WTC11 (cell line): ENCODE measurements around the gene KSR1. TPM values are rescaled to one million over a fixed set of nuclear protein-coding genes. Genes with fewer than 3 reads are reported as not detected.
"Not testable (repeated sequence)": the region's sequence is repeated elsewhere in the genome, so short reads cannot be mapped to it uniquely, and the experiment has no call there.

Source experiments
- ATAC-seq: fragments of 200-7000 bp; cut with Tn5 transposase; 2 replicates; pipeline ENCODE4 v1.10.0; 2021; ENCODE audit warnings: mild to moderate bottlenecking, moderate library complexity
- CTCF ChIA-PET: fragments of 300-600 bp; sonication (Branson Sonifier 250); formaldehyde crosslinking; loops from one replicate; lab custom pipeline; 2021; ENCODE audit warnings: antibody characterized with exemption; lab: Charles Lee
- POLR2A ChIA-PET: fragments of 350-600 bp; sonication (Branson Sonifier 250); formaldehyde crosslinking; loops from one replicate; lab custom pipeline; 2021; ENCODE audit warnings: antibody characterized with exemption; lab: Charles Lee
- DNase-seq: peaks from one replicate; pipeline ENCODE4 v3.0.0; 2021; ENCODE audit warnings: low spot score
- H3K27ac Mint-ChIP-seq: 2 replicates; pipeline ENCODE4 v1.8.0; 2021; ENCODE audit warnings: mixed read lengths
- H3K27me3 Mint-ChIP-seq: 2 replicates; pipeline ENCODE4 v1.8.0; 2021; ENCODE audit warnings: low read depth, mild to moderate bottlenecking, moderate library complexity, mixed read lengths
- H3K36me3 Mint-ChIP-seq: 2 replicates; pipeline ENCODE4 v1.8.0; 2021; ENCODE audit warnings: mixed read lengths
- H3K4me1 Mint-ChIP-seq: 2 replicates; pipeline ENCODE4 v1.8.0; 2022; ENCODE audit warnings: mixed read lengths
- H3K4me3 Mint-ChIP-seq: 2 replicates; pipeline ENCODE4 v1.8.0; 2021; ENCODE audit warnings: mild to moderate bottlenecking, moderate library complexity, mixed read lengths
- H3K9me3 Mint-ChIP-seq: 2 replicates; pipeline ENCODE4 v1.8.0; 2021; ENCODE audit warnings: mixed read lengths
- CDX4 ChIP-seq: fragments of 250-450 bp; sonication (Bioruptor Pico); IDR thresholded peaks from 2 replicates; pipeline ENCODE4 v1.9.0; 2021; ENCODE audit warnings: moderate library complexity, mild to moderate bottlenecking, inconsistent platforms, borderline replicate concordance
- CTCF ChIP-seq: fragments of 200-600 bp; IDR thresholded peaks from 2 replicates; pipeline ENCODE4 v1.8.0; 2022; ENCODE audit warnings: antibody characterized with exemption
- ERG ChIP-seq: fragments of 250-450 bp; sonication (Bioruptor Pico); IDR thresholded peaks from 2 replicates; pipeline ENCODE4 v1.8.0; 2021; ENCODE audit warnings: mild to moderate bottlenecking
- JUN ChIP-seq: sonication (generic); formaldehyde crosslinking; IDR thresholded peaks from 2 replicates; pipeline ENCODE4 v1.8.0; 2023; ENCODE audit warnings: mild to moderate bottlenecking, missing genetic modification reagents
- MLX ChIP-seq: sonication (generic); formaldehyde crosslinking; IDR thresholded peaks from 2 replicates; pipeline ENCODE4 v1.8.1; 2023; ENCODE audit warnings: mild to moderate bottlenecking, missing genetic modification reagents, moderate library complexity
- MXD4 ChIP-seq: fragments of 250-450 bp; sonication (Bioruptor Pico); IDR thresholded peaks from 2 replicates; pipeline ENCODE4 v1.8.0; 2021; ENCODE audit warnings: mild to moderate bottlenecking, moderate library complexity, borderline replicate concordance
- NFE2L1 ChIP-seq: sonication (generic); formaldehyde crosslinking; IDR thresholded peaks from 2 replicates; pipeline ENCODE4 v1.8.1; 2023; ENCODE audit warnings: missing genetic modification reagents
- NR2C2 ChIP-seq: sonication (generic); formaldehyde crosslinking; IDR thresholded peaks from 2 replicates; pipeline ENCODE4 v1.8.0; 2022; ENCODE audit warnings: mild to moderate bottlenecking, missing genetic modification reagents
- NR3C1 ChIP-seq: sonication (generic); formaldehyde crosslinking; conservative IDR thresholded peaks from 2 replicates; pipeline ENCODE4 v1.8.1; 2023; ENCODE audit warnings: low read depth, mild to moderate bottlenecking, missing genetic modification reagents
- PREB ChIP-seq: sonication (generic); formaldehyde crosslinking; IDR thresholded peaks from 2 replicates; pipeline ENCODE4 v1.8.1; 2022; ENCODE audit warnings: mild to moderate bottlenecking, missing genetic modification reagents, moderate library complexity, borderline replicate concordance
- SMAD4 ChIP-seq: sonication (generic); formaldehyde crosslinking; IDR thresholded peaks from 2 replicates; pipeline ENCODE4 v1.8.0; 2022; ENCODE audit warnings: mild to moderate bottlenecking, missing genetic modification reagents
- SP1 ChIP-seq: sonication (generic); formaldehyde crosslinking; conservative IDR thresholded peaks from 2 replicates; pipeline ENCODE4 v1.8.1; 2022; ENCODE audit warnings: missing genetic modification reagents
- STAT6 ChIP-seq: sonication (generic); formaldehyde crosslinking; conservative IDR thresholded peaks from 2 replicates; pipeline ENCODE4 v1.8.1; 2023; ENCODE audit warnings: mild to moderate bottlenecking, low read depth, missing genetic modification reagents, moderate library complexity
- TEAD4 ChIP-seq: sonication (generic); formaldehyde crosslinking; IDR thresholded peaks from 2 replicates; pipeline ENCODE4 v1.8.0; 2022; ENCODE audit warnings: mild to moderate bottlenecking, missing genetic modification reagents
- ZNF281 ChIP-seq: sonication (generic); formaldehyde crosslinking; IDR thresholded peaks from 2 replicates; pipeline ENCODE4 v1.8.0; 2023; ENCODE audit warnings: mild to moderate bottlenecking, missing genetic modification reagents
- ZNF671 ChIP-seq: fragments of 250-450 bp; sonication (Bioruptor Pico); IDR thresholded peaks from 2 replicates; pipeline ENCODE4 v1.8.0; 2021; ENCODE audit warnings: mild to moderate bottlenecking
- total RNA-seq: library from RNA; stranded (reverse); gene quantifications from 3 replicates; pipeline ENCODE4 v1.2.3, GENCODE V29; 2021

The KSR1 gene
- total RNA-seq, 1 experiment from 2014 or later, result 45.5 TPM

GRCh38 chr17:27435431-27436070, 20.7 kb upstream of the KSR1 start:
- H3K9me3 Mint-ChIP-seq, POLR2A ChIA-PET, H3K27ac Mint-ChIP-seq, H3K4me1 Mint-ChIP-seq, DNase-seq, H3K27me3 Mint-ChIP-seq, H3K4me3 Mint-ChIP-seq, H3K36me3 Mint-ChIP-seq, ATAC-seq: not testable (repeated sequence)
- CTCF ChIA-PET, result interaction anchor here (0.8 to 2.5 kb wide), 6 partner anchors 20 to 219 kb away, joined by 3 to 8 read pairs (median 5); partner anchors contain the start of gene KSR1

- DNase-seq (no peak), ATAC-seq (no peak)
- Mint-ChIP-seq H3K4me3 (no peak overlapping the region), H3K27me3 (peaks cover 6% of the 10 kb centered on the region; the same call in 1 of the 2 replicates), H3K4me1 (no peaks in the 10 kb centered on the region), H3K27ac (no peak overlapping the region), H3K36me3 (no peaks in the 10 kb centered on the region), H3K9me3 (no peaks in the 10 kb centered on the region)
- ChIA-PET POLR2A (no interaction called here), CTCF (interaction anchor here (0.9 kb wide), 1 partner anchor 58 kb away, joined by 5 read pairs; no protein-coding TSS in a partner anchor)
- no peak for TF ChIP-seq ZNF671 (CRISPR knock-in tag)
- TF ChIP-seq ZNF281 (CRISPR knock-in tag), result no peak
- TF ChIP-seq SMAD4 (CRISPR knock-in tag), result no peak
- no peak for TF ChIP-seq NR3C1 (CRISPR knock-in tag)
- no peak for TF ChIP-seq CTCF
- TF ChIP-seq STAT6 (CRISPR knock-in tag), result no peak
- no peak for TF ChIP-seq CDX4 (CRISPR knock-in tag)
These were observed 17.8 kb upstream of the KSR1 start for GRCh38 chr17:27438348-27438998.

- no peaks in the 10 kb centered on the region for H3K36me3 Mint-ChIP-seq
- H3K9me3 Mint-ChIP-seq, result no peaks in the 10 kb centered on the region
- POLR2A ChIA-PET, result no interaction called here
- TF ChIP-seq JUN, result no peak
- no peak overlapping the region for H3K4me3 Mint-ChIP-seq
- H3K4me1 Mint-ChIP-seq, result no peaks in the 10 kb centered on the region
- CTCF ChIA-PET, result no interaction called here
- no peak for DNase-seq
- H3K27me3 Mint-ChIP-seq, result peaks cover 6% of the 10 kb centered on the region; the same call in 1 of the 2 replicates
- no peak for ATAC-seq
- no peak overlapping the region for H3K27ac Mint-ChIP-seq
These were observed 16.9 kb upstream of the KSR1 start for GRCh38 chr17:27439342-27439741.

GRCh38 chr17:27442702-27443101, 13.5 kb upstream of the KSR1 start:
- no peaks in the 10 kb centered on the region for H3K9me3 Mint-ChIP-seq
- ATAC-seq (no peak), DNase-seq (no peak)
- no peak overlapping the region for H3K27ac Mint-ChIP-seq
- H3K36me3 Mint-ChIP-seq, result no peaks in the 10 kb centered on the region
- ChIA-PET CTCF (interaction anchor here (0.6 to 2.1 kb wide), 5 partner anchors 13 to 212 kb away, joined by 4 to 7 read pairs (median 5); partner anchors contain the start of gene KSR1), POLR2A (no interaction called here)
- H3K27me3 Mint-ChIP-seq, result peaks cover 6% of the 10 kb centered on the region; the same call in 1 of the 2 replicates
- H3K4me3 Mint-ChIP-seq, result no peak overlapping the region
- H3K4me1 Mint-ChIP-seq, result no peaks in the 10 kb centered on the region
- no peak for TF ChIP-seq ERG (CRISPR knock-in tag)
- no peak for TF ChIP-seq MXD4 (CRISPR knock-in tag)
- TF ChIP-seq PREB, result no peak
- no peak for TF ChIP-seq SP1 (CRISPR knock-in tag)
- TF ChIP-seq NR2C2 (CRISPR knock-in tag), result no peak
- TF ChIP-seq TEAD4 (CRISPR knock-in tag), result no peak
- TF ChIP-seq SMAD4 (CRISPR knock-in tag), result no peak
- no peak for TF ChIP-seq MLX (CRISPR knock-in tag)
- TF ChIP-seq NFE2L1 (CRISPR knock-in tag), result no peak
